Smooth muscle cell (in vitro differentiated cells): ENCODE measurements around the gene TMEM271. TPM values are rescaled to one million over a fixed set of nuclear protein-coding genes. Genes with fewer than 3 reads are reported as not detected.

ENCODE experiments used
- DNase-seq: peaks from one replicate; lab custom pipeline; 2025; ENCODE audit not compliant: unreplicated experiment; lab: John Stamatoyannopoulos, UW
- H2AFZ ChIP-seq: fragments of 200-600 bp; sonication (generic); 2 replicates; pipeline ENCODE4 v1.6.0; 2016; ENCODE audit warnings: antibody characterized with exemption, low read depth, mild to moderate bottlenecking
- H3F3A ChIP-seq: fragments of 200-600 bp; sonication (generic); 2 replicates; pipeline ENCODE4 v1.6.0; 2017; ENCODE audit warnings: antibody characterized with exemption, low read depth
- H3K27ac ChIP-seq: fragments of 200-600 bp; sonication (generic); 2 replicates; pipeline ENCODE4 v1.5.1; 2016; ENCODE audit warnings: low read depth, mild to moderate bottlenecking
- H3K27me3 ChIP-seq: fragments of 200-600 bp; sonication (generic); 2 replicates; pipeline ENCODE4 v1.6.1; 2016; ENCODE audit warnings: low read depth, mild to moderate bottlenecking
- H3K36me3 ChIP-seq: fragments of 200-600 bp; sonication (generic); 2 replicates; pipeline ENCODE4 v1.5.1; 2016; ENCODE audit warnings: low read depth
- H3K4me1 ChIP-seq: fragments of 200-600 bp; sonication (generic); 2 replicates; pipeline ENCODE4 v1.5.1; 2016; ENCODE audit warnings: low read depth
- H3K4me2 ChIP-seq: fragments of 200-600 bp; sonication (generic); 2 replicates; pipeline ENCODE4 v1.6.0; 2016; ENCODE audit warnings: mild to moderate bottlenecking
- H3K4me3 ChIP-seq: fragments of 200-600 bp; sonication (generic); 2 replicates; pipeline ENCODE4 v1.5.1; 2016; ENCODE audit warnings: mild to moderate bottlenecking
- H3K79me2 ChIP-seq: fragments of 200-600 bp; sonication (generic); 2 replicates; pipeline ENCODE4 v1.6.0; 2016; ENCODE audit warnings: low read depth, mild to moderate bottlenecking
- H3K9ac ChIP-seq: fragments of 200-600 bp; sonication (generic); 2 replicates; pipeline ENCODE4 v1.6.0; 2016; ENCODE audit warnings: low read depth
- H3K9me3 ChIP-seq: fragments of 200-600 bp; sonication (generic); replicated peaks from 2 replicates; pipeline ENCODE4 v1.5.1; 2016; ENCODE audit warnings: low read depth
- H4K20me1 ChIP-seq: fragments of 200-600 bp; sonication (generic); 2 replicates; pipeline ENCODE4 v1.6.0; 2016; ENCODE audit warnings: low read depth
- CTCF ChIP-seq: fragments of 200-600 bp; sonication (generic); IDR thresholded peaks from 2 replicates; pipeline ENCODE4 v1.5.1; 2017; ENCODE audit warnings: borderline replicate concordance, mild to moderate bottlenecking, antibody characterized with exemption; ENCODE audit not compliant: insufficient read depth, poor library complexity, severe bottlenecking
- WGBS: methylation state at CpG from one replicate; pipeline ENCODE4 v1.1.7; 2016; ENCODE audit warnings: low lambda C conversion rate; 5-methylcytosine and 5-hydroxymethylcytosine counted together
- polyA plus RNA-seq: library from polyadenylated mRNA; unstranded; fragments of >200 nt; fragmentation: Nextera tagmentation; extraction: Ambion mirVana; gene quantifications from 2 replicates; pipeline ENCODE4 v1.2.1, GENCODE V29; 2016
- total RNA-seq: library from RNA; depleted of rRNA; stranded (reverse); fragments of >200 nt; gene quantifications from 2 replicates; pipeline ENCODE4 v1.2.3, GENCODE V29; 2014

The TMEM271 gene
- total and polyA plus RNA-seq, 2 experiments from 2014 or later: not detected

DNA sequence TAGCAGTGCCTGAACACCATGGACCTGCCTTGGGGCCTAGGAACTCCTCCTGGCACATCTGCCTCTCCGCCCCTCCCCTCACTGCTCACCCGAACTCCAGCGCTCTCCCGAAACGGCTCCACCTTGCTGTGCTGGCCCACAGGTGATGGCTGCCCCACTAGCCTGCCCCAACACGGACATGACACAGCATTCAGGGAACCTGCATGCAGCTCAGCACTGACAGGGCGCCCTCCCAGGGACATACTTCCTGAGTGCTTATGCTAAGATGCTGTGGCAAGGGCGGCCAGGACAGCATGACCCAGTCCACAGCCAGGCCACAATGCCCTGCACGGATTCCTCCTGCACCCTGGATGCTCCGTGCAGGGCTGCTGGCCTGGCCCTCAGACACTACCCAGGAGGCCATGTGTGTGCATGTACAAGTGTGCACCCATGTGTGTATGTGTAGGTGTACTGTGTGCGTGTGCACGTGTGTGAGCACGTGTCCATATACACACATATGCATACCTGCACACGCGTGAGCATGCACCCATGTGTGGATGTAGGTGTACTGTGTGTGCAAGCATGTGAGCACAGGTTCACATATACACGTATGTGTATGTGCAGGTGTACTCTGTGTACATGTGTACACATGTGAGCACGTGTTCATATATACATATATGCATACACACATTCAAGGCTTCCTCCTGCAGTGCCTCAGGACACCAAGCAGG lies 6.0 kb downstream of the TMEM271 start:
- Histone ChIP-seq H2AFZ (no peak overlapping the region), H3K4me3 (no peak overlapping the region), H3K27ac (no peak overlapping the region), H3K9me3 (no peaks in the 10 kb centered on the region), H3K4me1 (no peaks in the 10 kb centered on the region), H3K27me3 (peaks cover 41% of the 10 kb centered on the region), H3F3A (no peaks in the 10 kb centered on the region), H3K4me2 (no peak overlapping the region), H3K36me3 (no peaks in the 10 kb centered on the region), H3K79me2 (no peaks in the 10 kb centered on the region), H4K20me1 (no peaks in the 10 kb centered on the region), H3K9ac (no peak overlapping the region)
- WGBS: 80% methylated on average over 17 of the region's 17 CpGs
- DNase-seq: no peak
- TF ChIP-seq CTCF: no peak

DNA sequence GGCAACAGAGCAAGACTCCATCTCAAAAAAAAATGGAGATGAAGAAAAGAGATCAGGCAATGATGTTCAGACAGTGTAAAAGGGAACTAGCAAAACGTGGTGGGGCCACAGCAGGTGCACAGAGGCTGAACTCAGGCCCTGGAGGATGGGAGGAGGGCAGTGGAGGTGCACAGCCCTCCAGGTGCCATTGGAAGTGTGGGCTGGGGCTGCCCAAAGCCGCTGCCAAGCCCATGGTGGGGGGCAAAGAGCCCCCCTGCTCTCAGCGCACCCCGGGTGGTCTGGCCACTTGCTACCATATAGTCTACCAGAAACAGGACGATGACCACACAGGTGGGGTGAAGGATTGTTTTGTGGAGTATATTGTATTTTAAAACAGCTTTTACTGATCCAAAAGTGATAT lies 7.1 kb downstream of the TMEM271 start:
- H4K20me1 ChIP-seq: no peaks in the 10 kb centered on the region
- no peak overlapping the region for H2AFZ ChIP-seq
- WGBS: 76% methylated on average over 5 of the region's 5 CpGs
- no peak overlapping the region for H3K4me3 ChIP-seq
- TF ChIP-seq CTCF: no peak
- no peak for DNase-seq
- H3K9me3 ChIP-seq: no peaks in the 10 kb centered on the region
- no peak overlapping the region for H3K4me2 ChIP-seq
- peaks cover 31% of the 10 kb centered on the region for H3K27me3 ChIP-seq
- no peaks in the 10 kb centered on the region for H3K4me1 ChIP-seq
- H3K79me2 ChIP-seq: no peaks in the 10 kb centered on the region
- H3F3A ChIP-seq: no peaks in the 10 kb centered on the region
- H3K9ac ChIP-seq: no peak overlapping the region
- no peaks in the 10 kb centered on the region for H3K36me3 ChIP-seq
- no peak overlapping the region for H3K27ac ChIP-seq

DNA sequence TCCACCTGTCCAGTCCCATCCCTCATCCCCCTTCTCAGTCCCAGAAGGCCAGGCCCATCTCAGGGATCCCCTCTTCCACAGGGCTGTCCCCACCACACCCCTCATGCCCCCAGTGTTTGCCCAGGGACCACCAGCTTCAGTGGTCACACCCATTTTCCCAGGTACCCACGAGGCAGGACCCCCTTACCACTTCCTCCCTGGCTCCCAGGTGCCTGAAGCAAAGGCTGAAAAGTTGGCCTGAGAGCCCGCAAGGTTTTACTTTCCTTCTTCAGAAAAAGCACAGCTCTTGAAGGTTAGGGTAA lies 7.8 kb downstream of the TMEM271 start:
- DNase-seq: no peak
- no peaks in the 10 kb centered on the region for H3K4me1 ChIP-seq
- no peak overlapping the region for H3K27ac ChIP-seq
- H2AFZ ChIP-seq: no peak overlapping the region
- H3K4me3 ChIP-seq: no peak overlapping the region
- H3F3A ChIP-seq: no peaks in the 10 kb centered on the region
- H3K27me3 ChIP-seq: peaks cover 24% of the 10 kb centered on the region
- H3K79me2 ChIP-seq: no peaks in the 10 kb centered on the region
- H3K9ac ChIP-seq: no peak overlapping the region
- H3K4me2 ChIP-seq: no peak overlapping the region
- no peak for TF ChIP-seq CTCF
- 79% methylated on average over 2 of the region's 2 CpGs for WGBS
- no peaks in the 10 kb centered on the region for H4K20me1 ChIP-seq
- no peaks in the 10 kb centered on the region for H3K36me3 ChIP-seq
- H3K9me3 ChIP-seq: no peaks in the 10 kb centered on the region
